GM12865 (cell line): ENCODE measurements around the gene ANKRD42.

ENCODE experiments used
- DNase-seq: peaks from one replicate; pipeline ENCODE4 v3.0.0; 2010; ENCODE audit warnings: low read depth
- H3K4me3 ChIP-seq: 2 replicates; pipeline ENCODE4 v1.5.1; 2011; ENCODE audit warnings: mild to moderate bottlenecking, low read depth, low read length, control low read depth
- TF ChIP-seq, protein P1 (sequence below): IDR thresholded peaks from 2 replicates; pipeline ENCODE4 v1.5.1; 2011; ENCODE audit warnings: low read length, control low read depth, low read depth, inconsistent platforms; ENCODE audit not compliant: insufficient read depth; ENCODE audit errors: missing control alignments

Gene ANKRD42

GRCh38 chr11:83285151-83285770, 91.7 kb downstream of the ANKRD42 start:
- no peak for DNase-seq
- TF ChIP-seq, protein P1, sequence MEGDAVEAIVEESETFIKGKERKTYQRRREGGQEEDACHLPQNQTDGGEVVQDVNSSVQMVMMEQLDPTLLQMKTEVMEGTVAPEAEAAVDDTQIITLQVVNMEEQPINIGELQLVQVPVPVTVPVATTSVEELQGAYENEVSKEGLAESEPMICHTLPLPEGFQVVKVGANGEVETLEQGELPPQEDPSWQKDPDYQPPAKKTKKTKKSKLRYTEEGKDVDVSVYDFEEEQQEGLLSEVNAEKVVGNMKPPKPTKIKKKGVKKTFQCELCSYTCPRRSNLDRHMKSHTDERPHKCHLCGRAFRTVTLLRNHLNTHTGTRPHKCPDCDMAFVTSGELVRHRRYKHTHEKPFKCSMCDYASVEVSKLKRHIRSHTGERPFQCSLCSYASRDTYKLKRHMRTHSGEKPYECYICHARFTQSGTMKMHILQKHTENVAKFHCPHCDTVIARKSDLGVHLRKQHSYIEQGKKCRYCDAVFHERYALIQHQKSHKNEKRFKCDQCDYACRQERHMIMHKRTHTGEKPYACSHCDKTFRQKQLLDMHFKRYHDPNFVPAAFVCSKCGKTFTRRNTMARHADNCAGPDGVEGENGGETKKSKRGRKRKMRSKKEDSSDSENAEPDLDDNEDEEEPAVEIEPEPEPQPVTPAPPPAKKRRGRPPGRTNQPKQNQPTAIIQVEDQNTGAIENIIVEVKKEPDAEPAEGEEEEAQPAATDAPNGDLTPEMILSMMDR, result no peak
- peak overlapping the region; percentile 78 for H3K4me3 ChIP-seq

DNA sequence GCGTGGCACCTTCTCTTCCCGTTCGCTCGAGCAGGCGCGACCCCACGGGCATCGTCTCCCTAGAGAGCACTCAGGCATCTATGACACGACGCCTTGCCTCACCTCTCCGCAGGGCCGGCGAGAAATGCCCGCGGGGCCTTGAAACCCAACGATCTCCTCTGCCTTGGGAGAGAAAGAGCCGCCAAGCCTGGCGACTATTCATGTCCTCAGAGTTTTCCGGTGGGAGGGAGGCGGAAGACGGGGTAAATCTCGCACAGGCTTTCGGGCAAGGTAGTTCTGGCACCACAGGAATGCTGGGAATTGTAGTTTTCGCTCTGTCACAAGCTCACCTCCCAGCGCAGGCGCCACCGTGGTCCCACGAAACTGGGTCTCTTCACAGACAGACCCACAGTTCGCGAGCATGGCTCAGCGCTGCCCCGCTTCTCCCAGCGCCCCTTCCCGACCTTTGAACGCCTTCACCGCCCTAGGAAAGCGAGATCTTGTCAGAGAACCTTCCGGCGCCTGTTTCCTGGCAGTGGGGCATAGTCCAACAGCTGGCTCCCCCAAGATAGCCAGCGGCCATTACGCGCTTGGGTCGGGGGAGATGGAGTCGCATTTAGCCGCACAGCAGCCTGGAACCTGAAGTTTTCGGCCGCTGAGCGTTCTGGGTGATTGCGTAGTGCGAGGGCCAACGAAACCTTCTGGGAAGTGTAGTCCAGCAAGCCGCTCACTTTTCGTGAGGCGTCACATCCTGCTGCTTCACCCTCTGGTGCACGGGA, 92.4 kb downstream of the ANKRD42 start, which contains the start of gene CCDC90B:
CCDC90B (minus strand) TSS at position 597 of the 758 bp plus-strand sequence; CDS start at position 202, 395 bp downstream.
- TF ChIP-seq, protein P1, result no peak
- DNase-seq, result peak; percentile 98
- peak within 1 kb of the TSS; percentile 78 for H3K4me3 ChIP-seq

GRCh38 chr11:83287631-83288030, 94.1 kb downstream of the ANKRD42 start:
- peak; percentile 43 for DNase-seq
- H3K4me3 ChIP-seq, result no peak overlapping the region
- TF ChIP-seq, protein P1, result no peak

- H3K4me3 ChIP-seq, result no peak overlapping the region
- peak; percentile 62 for DNase-seq
- TF ChIP-seq, protein P1, result peak; percentile 69
Measured at GRCh38 chr11:83292709-83293456, 99.4 kb downstream of the ANKRD42 start.

GRCh38 chr11:83293457-83293774, 99.9 kb downstream of the ANKRD42 start:
- no peak overlapping the region for H3K4me3 ChIP-seq
- TF ChIP-seq, protein P1, result no peak
- DNase-seq, result no peak

DNA sequence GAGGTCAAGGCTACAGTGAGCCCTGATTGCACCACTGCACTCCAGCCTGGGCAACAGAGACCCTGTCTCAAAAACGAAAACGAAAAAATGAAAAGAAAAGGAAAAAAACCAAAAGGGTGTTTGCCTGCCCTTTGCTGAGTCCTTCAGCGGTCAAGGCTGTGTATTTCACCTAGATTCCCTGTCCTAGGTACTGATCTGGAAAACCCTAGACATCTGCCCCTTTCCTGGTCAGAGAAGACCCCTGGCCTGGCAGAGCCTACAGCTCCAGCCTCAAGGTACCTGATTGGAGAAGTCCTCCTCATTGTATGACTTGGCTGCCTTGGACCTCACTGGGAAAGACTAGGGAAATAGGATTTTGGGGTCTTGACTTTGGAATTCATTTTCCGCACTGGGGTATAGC, 100.7 kb downstream of the ANKRD42 start:
- no peak overlapping the region for H3K4me3 ChIP-seq
- TF ChIP-seq, protein P1, result no peak
- DNase-seq, result no peak
